ENCODE data around the gene HMGB4. TPM values are rescaled to one million over a fixed set of nuclear protein-coding genes. Genes with fewer than 3 reads are reported as not detected.

The HMGB4 gene
- polyA plus RNA-seq, 1 donor (not counting 4 experiments of a cell fraction or from before 2014, with no cell fraction given): not detected

DNA sequence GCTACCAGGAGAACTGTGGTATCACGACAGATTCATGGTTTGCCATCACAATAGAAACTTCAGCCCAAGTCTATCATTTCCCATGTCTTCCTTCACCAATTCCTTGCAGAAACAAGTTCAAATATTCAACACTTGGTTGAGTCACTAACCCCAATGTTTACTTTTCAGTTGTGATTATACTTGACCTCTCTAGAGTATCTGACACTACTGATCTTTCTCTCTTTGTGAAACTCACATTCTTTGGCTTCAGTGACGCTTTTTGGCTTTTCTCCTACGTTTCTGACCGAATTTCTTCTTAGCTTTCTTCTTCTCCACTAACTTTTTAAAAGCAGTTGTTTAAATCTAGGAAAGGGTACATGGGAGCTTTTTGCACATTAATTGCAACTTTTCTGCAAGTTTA lies 48.8 kb upstream of the HMGB4 start:
- Histone ChIP-seq H3K36me3 (ENCODE audit: control insufficient read depth in 2 of 2, extremely low read depth in 1 of 2, insufficient read depth in 2 of 2, low read length in 2 of 2) (no peaks in the 10 kb centered on the region), H2AFZ (ENCODE audit: control insufficient read depth, low read length) (no peak overlapping the region), H3K79me2 (ENCODE audit: control insufficient read depth, insufficient read depth, low read length) (no peaks in the 10 kb centered on the region), H4K20me1 (ENCODE audit: control insufficient read depth, extremely low read depth, insufficient read depth, low read length) (no peaks in the 10 kb centered on the region), H3K4me3 (ENCODE audit: control insufficient read depth in 2 of 3, extremely low read depth in 1 of 3, insufficient read depth in 2 of 3, low read depth in 1 of 3, low read length in 3 of 3) (no peak overlapping the region), H3K9me1 (ENCODE audit: control insufficient read depth, extremely low read depth, insufficient read depth, low read length) (no peaks in the 10 kb centered on the region), H3K27ac (ENCODE audit: control insufficient read depth, insufficient read depth, low read length) (no peak overlapping the region), H3K4me2 (ENCODE audit: control insufficient read depth, extremely low read depth, insufficient read depth, low read depth, low read length) (no peak overlapping the region), H3K9ac (ENCODE audit: control insufficient read depth, extremely low read depth, insufficient read depth, low read length) (no peak overlapping the region), H3K4me1 (ENCODE audit: control insufficient read depth, extremely low read depth, insufficient read depth, low read length) (peaks cover 10% of the 10 kb centered on the region), H3K9me3 (ENCODE audit: control insufficient read depth, low read depth, low read length) (no peaks in the 10 kb centered on the region), H3K27me3 (ENCODE audit: control insufficient read depth, extremely low read depth, insufficient read depth, low read length) (no peaks in the 10 kb centered on the region)
- dilution Hi-C loops (cut with MboI; ENCODE audit: extremely low pct_ligation_motif_present, low sequenced_read_pairs): no loop called here
- no peak for DNase-seq (ENCODE audit: low read depth, low spot score)
- peak; percentile 58 for FAIRE-seq
- TF ChIP-seq, protein P1, sequence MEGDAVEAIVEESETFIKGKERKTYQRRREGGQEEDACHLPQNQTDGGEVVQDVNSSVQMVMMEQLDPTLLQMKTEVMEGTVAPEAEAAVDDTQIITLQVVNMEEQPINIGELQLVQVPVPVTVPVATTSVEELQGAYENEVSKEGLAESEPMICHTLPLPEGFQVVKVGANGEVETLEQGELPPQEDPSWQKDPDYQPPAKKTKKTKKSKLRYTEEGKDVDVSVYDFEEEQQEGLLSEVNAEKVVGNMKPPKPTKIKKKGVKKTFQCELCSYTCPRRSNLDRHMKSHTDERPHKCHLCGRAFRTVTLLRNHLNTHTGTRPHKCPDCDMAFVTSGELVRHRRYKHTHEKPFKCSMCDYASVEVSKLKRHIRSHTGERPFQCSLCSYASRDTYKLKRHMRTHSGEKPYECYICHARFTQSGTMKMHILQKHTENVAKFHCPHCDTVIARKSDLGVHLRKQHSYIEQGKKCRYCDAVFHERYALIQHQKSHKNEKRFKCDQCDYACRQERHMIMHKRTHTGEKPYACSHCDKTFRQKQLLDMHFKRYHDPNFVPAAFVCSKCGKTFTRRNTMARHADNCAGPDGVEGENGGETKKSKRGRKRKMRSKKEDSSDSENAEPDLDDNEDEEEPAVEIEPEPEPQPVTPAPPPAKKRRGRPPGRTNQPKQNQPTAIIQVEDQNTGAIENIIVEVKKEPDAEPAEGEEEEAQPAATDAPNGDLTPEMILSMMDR (optimal IDR thresholded peaks at IDR 0.05 in 1 of 3, IDR thresholded peaks at IDR 0.05 in 1 of 3, conservative IDR thresholded peaks at IDR 0.05 in 1 of 3; ENCODE audit: extremely low read depth in 1 of 3, insufficient read depth in 2 of 3, low read length in 3 of 3): no peak

DNA sequence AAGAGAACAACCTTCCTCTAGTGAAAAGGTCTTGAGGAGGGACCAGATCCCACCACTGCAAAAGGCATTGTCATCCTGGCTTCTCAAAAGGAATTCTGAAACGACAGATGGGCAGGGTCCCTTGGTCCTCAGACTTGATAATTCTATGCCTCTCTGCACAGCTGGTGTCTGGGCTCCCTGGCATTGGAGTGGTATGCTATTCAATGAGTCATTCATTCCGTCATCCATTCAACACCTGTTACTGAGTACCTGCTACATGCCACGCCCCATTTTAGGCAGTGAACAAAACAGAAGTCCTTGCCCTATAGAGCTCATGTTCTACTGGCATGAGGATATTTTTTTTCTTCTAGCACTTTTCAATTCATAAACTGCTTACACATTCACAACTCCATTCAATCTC lies 45.8 kb upstream of the HMGB4 start:
- H3K27me3 ChIP-seq (ENCODE audit: control insufficient read depth, extremely low read depth, insufficient read depth, low read length): no peaks in the 10 kb centered on the region
- no peak overlapping the region for H3K4me2 ChIP-seq (ENCODE audit: control insufficient read depth, extremely low read depth, insufficient read depth, low read depth, low read length)
- no peaks in the 10 kb centered on the region for H4K20me1 ChIP-seq (ENCODE audit: control insufficient read depth, extremely low read depth, insufficient read depth, low read length)
- no peak overlapping the region for H3K9ac ChIP-seq (ENCODE audit: control insufficient read depth, extremely low read depth, insufficient read depth, low read length)
- H3K4me3 ChIP-seq (ENCODE audit: control insufficient read depth in 2 of 3, extremely low read depth in 1 of 3, insufficient read depth in 2 of 3, low read depth in 1 of 3, low read length in 3 of 3): no peak overlapping the region
- no peaks in the 10 kb centered on the region for H3K9me3 ChIP-seq (ENCODE audit: control insufficient read depth, low read depth, low read length)
- dilution Hi-C loops (cut with MboI; ENCODE audit: extremely low pct_ligation_motif_present, low sequenced_read_pairs): no loop called here
- H3K36me3 ChIP-seq (ENCODE audit: control insufficient read depth in 2 of 2, extremely low read depth in 1 of 2, insufficient read depth in 2 of 2, low read length in 2 of 2): no peaks in the 10 kb centered on the region
- no peaks in the 10 kb centered on the region for H3K79me2 ChIP-seq (ENCODE audit: control insufficient read depth, insufficient read depth, low read length)
- H3K9me1 ChIP-seq (ENCODE audit: control insufficient read depth, extremely low read depth, insufficient read depth, low read length): no peaks in the 10 kb centered on the region
- no peak for FAIRE-seq
- peaks cover 10% of the 10 kb centered on the region for H3K4me1 ChIP-seq (ENCODE audit: control insufficient read depth, extremely low read depth, insufficient read depth, low read length)
- no peak for TF ChIP-seq EZH2 (IDR thresholded peaks at IDR 0.05; ENCODE audit: low read length)
- TF ChIP-seq, protein P1 (optimal IDR thresholded peaks at IDR 0.05 in 1 of 3, IDR thresholded peaks at IDR 0.05 in 1 of 3, conservative IDR thresholded peaks at IDR 0.05 in 1 of 3; ENCODE audit: extremely low read depth in 1 of 3, insufficient read depth in 2 of 3, low read length in 3 of 3): no peak
- H2AFZ ChIP-seq (ENCODE audit: control insufficient read depth, low read length): no peak overlapping the region
- H3K27ac ChIP-seq (ENCODE audit: control insufficient read depth, insufficient read depth, low read length): no peak overlapping the region
- peak; percentile 5 for DNase-seq (ENCODE audit: low read depth, low spot score)

All from keratinocyte (primary cell).